Thyroid gland (tissue), 4 donors: Measurements from ENCODE around the gene CLDN24. TPM values are rescaled to one million over a fixed set of nuclear protein-coding genes. Genes with fewer than 3 reads are reported as not detected.

ENCODE experiments used
- DNase-seq, 2 donors: peaks; one replicate each; pipeline ENCODE4 v3.0.0-alpha.2; 2019
- H3K27ac ChIP-seq, 3 donors: fragments of 200-600 bp; sonication (generic); 1 replicate in 2 of 3; 2 replicates in 1 of 3; pipeline ENCODE4 v1.5.1; 2016 to 2019; ENCODE audit warnings: mild to moderate bottlenecking in 1 of 3, moderate library complexity in 1 of 3
- H3K27me3 ChIP-seq: fragments of 200-600 bp; sonication (generic); one replicate; pipeline ENCODE4 v1.5.1; 2019
- H3K36me3 ChIP-seq, 2 donors: fragments of 200-600 bp; sonication (generic); one replicate each; pipeline ENCODE4 v1.5.1; 2016 to 2019
- H3K4me1 ChIP-seq, 2 donors: fragments of 200-600 bp; sonication (generic); one replicate each; pipeline ENCODE4 v1.5.1; 2017 to 2019
- H3K4me3 ChIP-seq, 3 donors: fragments of 200-600 bp; sonication (generic); replicated peaks in 1 of 3; 1 replicate in 2 of 3; 2 replicates in 1 of 3; pipeline ENCODE4 v1.5.1; 2016; ENCODE audit warnings: mild to moderate bottlenecking in 1 of 3
- H3K9me3 ChIP-seq: fragments of 200-600 bp; sonication (generic); one replicate; pipeline ENCODE4 v1.5.1; 2017
- POLR2A ChIP-seq, 2 donors: fragments of 450-650 bp; IDR thresholded peaks; one replicate each; pipeline ENCODE4 v1.6.1; 2017; ENCODE audit warnings: antibody characterized with exemption in 2 of 2, mild to moderate bottlenecking in 2 of 2, moderate library complexity in 1 of 2
- WGBS, 2 donors: methylation state at CpG; one replicate each; pipeline ENCODE4 v1.1.5; 2017; 5-methylcytosine and 5-hydroxymethylcytosine counted together
- intact Hi-C: fragments of 100-400 bp; cut with DNase I; formaldehyde crosslinking; loops from one replicate; pipeline ENCODE4 v1.15.1; 2023
- total RNA-seq, 4 donors: library from RNA; depleted of rRNA; stranded (reverse); fragments of >200 nt; gene quantifications; one replicate each; pipeline ENCODE4 v1.2.3, GENCODE V29; 2016
- TF ChIP-seq, protein P1 (sequence below), 6 experiments: fragments of 200-600 bp in 3 of 6; fragments of 450-650 bp in 3 of 6; sonication (generic) in 3 of 6; IDR thresholded peaks; one replicate each; pipeline ENCODE4 v1.5.1; 2016 to 2019; ENCODE audit warnings: antibody characterized with exemption in 6 of 6, mild to moderate bottlenecking in 2 of 6, inconsistent platforms in 1 of 6, moderate library complexity in 1 of 6

Gene CLDN24
- total RNA-seq, 4 donors from 2014 or later: not detected

DNA sequence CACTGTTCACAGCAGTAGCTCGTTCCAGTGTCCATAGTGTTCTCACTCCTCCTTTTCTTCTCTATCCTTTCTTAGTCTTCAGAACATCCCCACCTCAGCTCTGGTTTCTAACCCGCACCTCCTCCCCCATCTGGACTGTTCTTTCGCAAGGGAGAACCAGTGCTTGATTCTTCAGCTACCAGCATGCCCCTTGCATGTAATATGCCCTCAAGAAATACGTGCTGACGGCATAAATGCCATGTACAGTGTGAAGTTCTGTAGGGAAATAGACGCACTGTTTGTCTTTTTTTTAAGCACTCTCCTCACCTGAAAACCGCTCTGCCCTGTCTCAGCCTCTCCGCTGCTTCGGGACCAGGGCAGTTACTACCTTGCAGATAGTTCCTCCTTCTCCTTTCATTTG lies 7.4 kb downstream of the CLDN24 start:
- TF ChIP-seq, protein P1, sequence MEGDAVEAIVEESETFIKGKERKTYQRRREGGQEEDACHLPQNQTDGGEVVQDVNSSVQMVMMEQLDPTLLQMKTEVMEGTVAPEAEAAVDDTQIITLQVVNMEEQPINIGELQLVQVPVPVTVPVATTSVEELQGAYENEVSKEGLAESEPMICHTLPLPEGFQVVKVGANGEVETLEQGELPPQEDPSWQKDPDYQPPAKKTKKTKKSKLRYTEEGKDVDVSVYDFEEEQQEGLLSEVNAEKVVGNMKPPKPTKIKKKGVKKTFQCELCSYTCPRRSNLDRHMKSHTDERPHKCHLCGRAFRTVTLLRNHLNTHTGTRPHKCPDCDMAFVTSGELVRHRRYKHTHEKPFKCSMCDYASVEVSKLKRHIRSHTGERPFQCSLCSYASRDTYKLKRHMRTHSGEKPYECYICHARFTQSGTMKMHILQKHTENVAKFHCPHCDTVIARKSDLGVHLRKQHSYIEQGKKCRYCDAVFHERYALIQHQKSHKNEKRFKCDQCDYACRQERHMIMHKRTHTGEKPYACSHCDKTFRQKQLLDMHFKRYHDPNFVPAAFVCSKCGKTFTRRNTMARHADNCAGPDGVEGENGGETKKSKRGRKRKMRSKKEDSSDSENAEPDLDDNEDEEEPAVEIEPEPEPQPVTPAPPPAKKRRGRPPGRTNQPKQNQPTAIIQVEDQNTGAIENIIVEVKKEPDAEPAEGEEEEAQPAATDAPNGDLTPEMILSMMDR (IDR thresholded peaks at IDR 0.05): no peak
- TF ChIP-seq POLR2A (IDR thresholded peaks at IDR 0.05): no peak
- no peaks in the 10 kb centered on the region for H3K4me1 ChIP-seq
- DNase-seq: no peak
- intact Hi-C loops: no loop called here
- H3K27ac ChIP-seq: no peak overlapping the region
- no peaks in the 10 kb centered on the region for H3K27me3 ChIP-seq
- no peaks in the 10 kb centered on the region for H3K9me3 ChIP-seq
- peaks cover 19 to 28% of the 10 kb centered on the region in 2 donors for H3K36me3 ChIP-seq
- H3K4me3 ChIP-seq: no peak overlapping the region
- WGBS, 2 donors: 94 to 97% methylated on average over 9 of the region's 9 CpGs

DNA sequence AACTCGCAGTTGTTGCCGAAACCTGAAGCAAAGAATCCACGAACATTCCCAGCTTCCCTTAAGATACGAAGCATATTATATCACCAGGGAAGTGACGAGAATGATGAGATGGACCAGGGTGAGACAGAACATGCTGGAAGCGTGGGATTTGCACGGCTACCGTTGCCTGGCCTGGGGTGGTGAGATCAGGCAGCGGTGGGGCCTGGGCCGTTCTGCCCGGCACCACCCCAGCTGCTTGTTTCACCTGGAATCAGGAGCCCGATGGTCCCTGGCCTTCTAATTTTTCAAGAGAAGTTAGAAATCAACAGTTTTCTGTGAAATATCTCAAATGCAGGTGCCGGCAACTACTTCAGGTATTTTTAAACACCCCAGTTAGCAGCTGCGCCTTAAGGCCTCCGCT lies 7.9 kb downstream of the CLDN24 start:
- WGBS, 2 donors: 94 to 96% methylated on average over 15 of the region's 15 CpGs
- peaks cover 19 to 28% of the 10 kb centered on the region in 2 donors for H3K36me3 ChIP-seq

DNA sequence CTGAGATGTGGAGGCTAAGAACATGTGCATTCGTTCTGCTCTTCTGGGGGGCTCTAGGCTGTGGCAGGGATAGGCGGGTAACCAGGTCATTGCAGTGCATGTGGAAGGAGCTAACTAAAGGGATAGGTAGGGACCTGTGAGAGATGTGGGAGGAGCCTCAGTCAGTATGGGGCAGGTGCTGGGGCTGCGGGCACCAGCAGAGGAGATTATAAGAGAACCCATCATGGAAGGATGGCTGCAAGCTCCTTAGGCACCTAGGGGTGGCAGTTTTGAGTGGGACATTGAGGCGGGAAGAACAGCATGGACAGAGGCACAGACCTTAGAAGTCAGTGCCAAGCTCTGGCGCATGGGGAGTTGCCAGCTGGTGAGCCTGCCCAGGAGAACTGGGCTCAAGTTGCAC lies 9.4 kb downstream of the CLDN24 start:
- 79 to 84% methylated on average over 4 to 5 of the region's 5 CpGs for WGBS, 2 donors
- H3K27me3 ChIP-seq: no peaks in the 10 kb centered on the region
- TF ChIP-seq, protein P1 (IDR thresholded peaks at IDR 0.05): no peak

More for the DNA sequence above, 7.9 kb downstream of the CLDN24 start:
- Histone ChIP-seq H3K27me3 (no peaks in the 10 kb centered on the region), H3K9me3 (no peaks in the 10 kb centered on the region), H3K4me3 (no peak overlapping the region), H3K4me1 (no peaks in the 10 kb centered on the region), H3K27ac (no peak overlapping the region)
- no peak for DNase-seq
- no peak for TF ChIP-seq POLR2A (IDR thresholded peaks at IDR 0.05)
- TF ChIP-seq, protein P1 (IDR thresholded peaks at IDR 0.05): no peak
- intact Hi-C loops: no loop called here

DNA sequence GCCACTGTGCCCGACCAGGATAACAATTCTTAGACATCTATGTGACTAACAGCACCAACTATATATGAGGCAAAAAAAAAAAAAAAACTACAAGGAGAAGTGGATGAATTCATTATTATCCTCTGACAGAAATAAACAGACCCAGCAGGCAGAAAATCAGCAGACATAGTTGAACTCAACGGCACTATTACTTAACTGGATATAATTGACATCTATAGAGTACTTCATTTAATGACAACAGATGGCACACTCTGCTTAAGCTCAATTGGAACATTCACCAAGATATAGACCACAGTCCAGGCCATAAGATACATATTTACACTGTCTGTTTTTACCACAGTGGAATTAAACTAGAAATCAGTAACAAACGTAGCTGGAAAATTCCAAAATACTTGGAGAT lies 15.4 kb downstream of the CLDN24 start:
- no peak for TF ChIP-seq POLR2A (IDR thresholded peaks at IDR 0.05)
- TF ChIP-seq, protein P1 (IDR thresholded peaks at IDR 0.05): no peak
- Histone ChIP-seq H3K4me1 (no peaks in the 10 kb centered on the region), H3K9me3 (no peaks in the 10 kb centered on the region), H3K36me3 (no peaks in the 10 kb centered on the region), H3K4me3 (no peak overlapping the region), H3K27me3 (no peaks in the 10 kb centered on the region), H3K27ac (no peak overlapping the region)
- WGBS, 2 donors: 85 to 88% methylated on average over 3 of the region's 3 CpGs
- intact Hi-C loops: no loop called here
- no peak for DNase-seq

More for the DNA sequence above, 9.4 kb downstream of the CLDN24 start:
- H3K4me3 ChIP-seq: no peak overlapping the region
- H3K36me3 ChIP-seq: peaks cover 19 to 28% of the 10 kb centered on the region in 2 donors
- no peaks in the 10 kb centered on the region for H3K4me1 ChIP-seq
- intact Hi-C loops: no loop called here
- no peak overlapping the region for H3K27ac ChIP-seq
- DNase-seq: no peak
- no peaks in the 10 kb centered on the region for H3K9me3 ChIP-seq

DNA sequence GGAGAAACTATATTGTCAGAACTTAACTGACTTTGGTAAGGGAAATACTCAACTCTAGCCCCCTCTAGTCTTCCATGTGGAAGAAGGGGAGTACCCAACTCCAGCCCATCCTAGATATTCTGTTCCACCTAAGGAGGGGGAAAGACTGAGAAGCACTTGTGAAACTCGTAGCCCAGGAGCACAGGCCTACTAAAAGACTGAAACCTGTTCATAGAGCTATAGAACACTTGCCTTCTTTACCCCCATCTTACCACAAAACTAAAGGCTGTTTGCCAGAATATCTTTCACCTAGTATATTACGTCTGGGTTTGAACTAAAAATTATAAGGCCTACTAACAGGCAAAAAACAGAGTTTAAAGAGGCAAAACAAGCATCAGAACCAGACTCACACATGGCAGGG lies 17.7 kb downstream of the CLDN24 start:
- H3K36me3 ChIP-seq: no peaks in the 10 kb centered on the region
- DNase-seq: no peak
- H3K4me3 ChIP-seq: no peak overlapping the region
- 93 to 96% methylated on average over 2 of the region's 2 CpGs for WGBS, 2 donors
- H3K4me1 ChIP-seq: no peaks in the 10 kb centered on the region
- no peak overlapping the region for H3K27ac ChIP-seq
- H3K9me3 ChIP-seq: no peaks in the 10 kb centered on the region
- intact Hi-C loops: no loop called here
- no peaks in the 10 kb centered on the region for H3K27me3 ChIP-seq
- TF ChIP-seq, protein P1 (IDR thresholded peaks at IDR 0.05): no peak
- TF ChIP-seq POLR2A (IDR thresholded peaks at IDR 0.05): no peak
